ENCODE measurements around the gene SCMH1.
"Not testable (repeated sequence)": the region's sequence is repeated elsewhere in the genome, so short reads cannot be mapped to it uniquely, and the experiment has no call there.

SCMH1 gene

GRCh38 chr1:41151846-41152245 lies 90.3 kb downstream of the SCMH1 start:
- DNase-seq (ENCODE audit: low read depth), result no peak
- H3K4me3 ChIP-seq (ENCODE audit: low read length), result no peak overlapping the region
- TF ChIP-seq CTCF (IDR thresholded peaks at IDR 0.05; ENCODE audit: insufficient read depth, low read depth, low read length, missing control alignments), result no peak

GRCh38 chr1:41149570-41149969 lies 92.5 kb downstream of the SCMH1 start:
- H3K4me3 ChIP-seq (ENCODE audit: low read length), result no peak overlapping the region
- DNase-seq (ENCODE audit: low read depth), result no peak
- no peak for TF ChIP-seq CTCF (IDR thresholded peaks at IDR 0.05; ENCODE audit: insufficient read depth, low read depth, low read length, missing control alignments)

- no peak for DNase-seq (ENCODE audit: low read depth)
- no peak overlapping the region for H3K4me3 ChIP-seq (ENCODE audit: low read length)
- TF ChIP-seq CTCF (IDR thresholded peaks at IDR 0.05; ENCODE audit: insufficient read depth, low read depth, low read length, missing control alignments), result no peak
These were observed 97.8 kb downstream of the SCMH1 start for GRCh38 chr1:41144285-41144684.

GRCh38 chr1:41138549-41138948 lies 103.6 kb downstream of the SCMH1 start:
- no peak for TF ChIP-seq CTCF (IDR thresholded peaks at IDR 0.05; ENCODE audit: insufficient read depth, low read depth, low read length, missing control alignments)
- no peak overlapping the region for H3K4me3 ChIP-seq (ENCODE audit: low read length)
- DNase-seq (ENCODE audit: low read depth), result peak; percentile 62

- no peak for DNase-seq (ENCODE audit: low read depth)
- H3K4me3 ChIP-seq (ENCODE audit: low read length), result no peak overlapping the region
- TF ChIP-seq CTCF (IDR thresholded peaks at IDR 0.05; ENCODE audit: insufficient read depth, low read depth, low read length, missing control alignments), result no peak
These were observed 106.7 kb downstream of the SCMH1 start for GRCh38 chr1:41135196-41135947.

GRCh38 chr1:41134325-41134724 lies 107.8 kb downstream of the SCMH1 start:
- H3K4me3 ChIP-seq (ENCODE audit: low read length); DNase-seq (ENCODE audit: low read depth): not testable (repeated sequence)

GRCh38 chr1:41122851-41123518 lies 119.1 kb downstream of the SCMH1 start:
- no peak overlapping the region for H3K4me3 ChIP-seq (ENCODE audit: low read length)
- peak; percentile 78 for TF ChIP-seq CTCF (IDR thresholded peaks at IDR 0.05; ENCODE audit: insufficient read depth, low read depth, low read length, missing control alignments)
- peak; percentile 86 for DNase-seq (ENCODE audit: low read depth)
